Heart left ventricle (tissue), 16 donors: Measurements from ENCODE around the gene KIF26B. TPM values are rescaled to one million over a fixed set of nuclear protein-coding genes. Genes with fewer than 3 reads are reported as not detected.

Experiments
- ATAC-seq, 4 donors: fragments of 200-7000 bp; cut with Tn5 transposase; one replicate each; pipeline ENCODE4 v1.9.1; 2020 to 2022; ENCODE audit warnings: moderate library complexity in 4 of 4, mild to moderate bottlenecking in 3 of 4, moderate number of reproducible peaks in 1 of 4
- DNase-seq, 5 donors: peaks; one replicate each; pipeline ENCODE4 v3.0.0-alpha.2; 2020
- H3K27ac ChIP-seq, 12 donors: fragments of 200-600 bp; sonication (generic) in 4 of 12; one replicate each; pipeline versions ENCODE4 v1.5.0 to v1.8.0; 2016 to 2022; ENCODE audit warnings: mild to moderate bottlenecking in 2 of 12
- H3K27me3 ChIP-seq, 9 donors: fragments of 200-600 bp; sonication (generic) in 2 of 9; one replicate each; pipeline versions ENCODE4 v1.5.1 to v1.8.0; 2016 to 2022; ENCODE audit warnings: mild to moderate bottlenecking in 3 of 9
- H3K36me3 ChIP-seq, 9 donors: fragments of 200-600 bp; sonication (generic) in 2 of 9; one replicate each; pipeline versions ENCODE4 v1.5.0 to v1.8.0; 2018 to 2022; ENCODE audit warnings: mild to moderate bottlenecking in 2 of 9
- H3K4me1 ChIP-seq, 12 donors: fragments of 200-600 bp; sonication (generic) in 4 of 12; one replicate each; pipeline versions ENCODE4 v1.5.0 to v1.8.0; 2016 to 2022; ENCODE audit warnings: mild to moderate bottlenecking in 3 of 12
- H3K4me3 ChIP-seq, 12 donors: fragments of 200-600 bp; sonication (generic) in 4 of 12; one replicate each; pipeline versions ENCODE4 v1.5.0 to v1.8.0; 2017 to 2022; ENCODE audit warnings: mild to moderate bottlenecking in 9 of 12, moderate library complexity in 4 of 12
- H3K9me3 ChIP-seq, 12 donors: fragments of 200-600 bp; sonication (generic) in 4 of 12; one replicate each; pipeline versions ENCODE4 v1.5.0 to v1.8.0; 2016 to 2022; ENCODE audit warnings: mild to moderate bottlenecking in 1 of 12
- CTCF ChIP-seq, 12 donors: fragments of 200-600 bp; sonication (generic) in 4 of 12; IDR thresholded peaks; one replicate each; pipeline versions ENCODE4 v1.5.0 to v1.8.0; 2018 to 2022; ENCODE audit warnings: antibody characterized with exemption in 12 of 12, mild to moderate bottlenecking in 5 of 12
- POLR2A ChIP-seq, 2 donors: fragments of 450-650 bp; IDR thresholded peaks; one replicate each; pipeline ENCODE4 v1.6.1; 2017; ENCODE audit warnings: antibody characterized with exemption in 2 of 2, mild to moderate bottlenecking in 2 of 2, moderate library complexity in 2 of 2
- WGBS, 4 donors: extraction: QIAGEN DNeasy Blood & Tissue Kit in 2 of 4; methylation state at CpG; one replicate each; pipeline versions ENCODE4 v1.1.5 to v1.1.7; 2013 to 2018; 5-methylcytosine and 5-hydroxymethylcytosine counted together
- intact Hi-C, 10 donors: fragments of 100-400 bp; cut with DNase I; formaldehyde crosslinking; loops; one replicate each; pipeline versions ENCODE4 v1.11.1 to v1.14.2; 2022
- polyA plus RNA-seq, 2 donors: library from polyadenylated mRNA; stranded (reverse); fragments of 200-250 nt; gene quantifications; one replicate each; pipeline ENCODE4 v1.2.3, GENCODE V29; 2013
- total RNA-seq, 9 donors: library from RNA; depleted of rRNA in 2 of 9; stranded (reverse); fragments of >200 nt in 2 of 9; fragmentation: NEBNext Ultra II Directional in 3 of 9; extraction: Animal tissue kit (Norgen Biotek cat#: 25700) in 3 of 9; gene quantifications; one replicate each; pipeline versions ENCODE4 v1.1.0 to v1.2.4, GENCODE V29; 2016 to 2023
- donor health status: ischemic (EF 13 %, LVEDD 7.1; RV severe dilation, severe dysfunction).
- donor health status: healthy with polysubstance abuse.
- donor health status: DM: no; HTN: yes; CAD: no.
- donor health status: DM: no; HTN: no; CAD: no.
- donor health status: ischemic (EF 25% LVEDD 6.9; RV normal size, moderate dysfunction).
- donor health status: ischemic (EF 25% LVEDD 5.7; RV mildly dilated, moderate dysfunction).
- donor health status: healthy.
- donor health status: DM: yes; HTN: yes; CAD: no.
- donor health status: ischemic (EF 35%, LVEDD 5.7; RV mildly dilated, moderate dysfunction).
- donor health status: nonischemic (EF 11% LVEDD 7.7; RV severe dilation, severe dysfunction).
- donor health status: DM: yes; HTN: yes; CAD: no.
- donor health status: PGD.
- donor health status: ischemic (EF 29% LVEDD 5.4; RV normal size, mild dysfunction).
- donor health status: nonischemic (EF 23%, LVEDD 6.1; RV moderate dilation, normal function).

The KIF26B gene
- total and polyA plus RNA-seq, 11 donors: 1.2 to 7.0 (median 2.3) TPM

- no peaks in the 10 kb centered on the region for H3K27me3 ChIP-seq
- no peak overlapping the region for H3K4me3 ChIP-seq
- no peak for TF ChIP-seq CTCF (IDR thresholded peaks at IDR 0.05)
- TF ChIP-seq POLR2A (IDR thresholded peaks at IDR 0.05): no peak
- H3K36me3 ChIP-seq: no peaks in the 10 kb centered on the region
- peaks cover 0 to 25% (median 21%) of the 10 kb centered on the region in 12 donors for H3K9me3 ChIP-seq
- no peak overlapping the region for H3K27ac ChIP-seq
- no peaks in the 10 kb centered on the region for H3K4me1 ChIP-seq
- no peak for DNase-seq
- 84 to 88% (median 87%) methylated on average over 11 of the region's 11 CpGs for WGBS, 4 donors
- no peak for ATAC-seq
- intact Hi-C loops: no loop called here
Measured at GRCh38 chr1:245211035-245211749, 56.4 kb downstream of the KIF26B start.

- H3K36me3 ChIP-seq: no peaks in the 10 kb centered on the region
- peaks cover 0 to 3% (median 0%) of the 10 kb centered on the region in 9 donors for H3K27me3 ChIP-seq
- no peak for ATAC-seq
- H3K4me3 ChIP-seq: no peak overlapping the region
- peaks cover 0 to 19% (median 16%) of the 10 kb centered on the region in 12 donors for H3K9me3 ChIP-seq
- DNase-seq: no peak
- H3K4me1 ChIP-seq: no peaks in the 10 kb centered on the region
- 94 to 98% (median 96%) methylated on average over 7 to 10 of the region's 10 CpGs for WGBS, 4 donors
- H3K27ac ChIP-seq: no peak overlapping the region
- intact Hi-C loops: no loop called here
- TF ChIP-seq POLR2A (IDR thresholded peaks at IDR 0.05): no peak
- no peak for TF ChIP-seq CTCF (IDR thresholded peaks at IDR 0.05)
Measured at GRCh38 chr1:245211761-245212160, 57.0 kb downstream of the KIF26B start.

- intact Hi-C loops: no loop called here
- no peaks in the 10 kb centered on the region for H3K36me3 ChIP-seq
- WGBS, 4 donors: 93 to 96% (median 94%) methylated on average over 15 of the region's 15 CpGs
- H3K4me3 ChIP-seq: no peak overlapping the region
- peaks cover 0 to 3% (median 0%) of the 10 kb centered on the region in 9 donors for H3K27me3 ChIP-seq
- ATAC-seq: no peak
- no peaks in the 10 kb centered on the region for H3K4me1 ChIP-seq
- no peak overlapping the region for H3K27ac ChIP-seq
- DNase-seq: no peak
- peaks cover 0 to 14% (median 12%) of the 10 kb centered on the region in 12 donors for H3K9me3 ChIP-seq
- no peak for TF ChIP-seq CTCF (IDR thresholded peaks at IDR 0.05)
- TF ChIP-seq POLR2A (IDR thresholded peaks at IDR 0.05): no peak
Measured at GRCh38 chr1:245212221-245212710, 57.5 kb downstream of the KIF26B start.

- no peak overlapping the region for H3K4me3 ChIP-seq
- no peak for TF ChIP-seq POLR2A (IDR thresholded peaks at IDR 0.05)
- no peak for TF ChIP-seq CTCF (IDR thresholded peaks at IDR 0.05)
- WGBS, 4 donors: 82 to 88% (median 85%) methylated on average over 15 of the region's 15 CpGs
- ATAC-seq: no peak
- H3K4me1 ChIP-seq: no peaks in the 10 kb centered on the region
- H3K9me3 ChIP-seq: peaks cover 0 to 4% (median 2%) of the 10 kb centered on the region in 12 donors
- intact Hi-C loops: no loop called here
- no peaks in the 10 kb centered on the region for H3K36me3 ChIP-seq
- no peak for DNase-seq
- H3K27ac ChIP-seq: no peak overlapping the region
- H3K27me3 ChIP-seq: peaks cover 0 to 4% (median 0%) of the 10 kb centered on the region in 9 donors
Measured at GRCh38 chr1:245213066-245213831, 58.5 kb downstream of the KIF26B start.
